ENCODE data around the gene OR2F2.

DNA sequence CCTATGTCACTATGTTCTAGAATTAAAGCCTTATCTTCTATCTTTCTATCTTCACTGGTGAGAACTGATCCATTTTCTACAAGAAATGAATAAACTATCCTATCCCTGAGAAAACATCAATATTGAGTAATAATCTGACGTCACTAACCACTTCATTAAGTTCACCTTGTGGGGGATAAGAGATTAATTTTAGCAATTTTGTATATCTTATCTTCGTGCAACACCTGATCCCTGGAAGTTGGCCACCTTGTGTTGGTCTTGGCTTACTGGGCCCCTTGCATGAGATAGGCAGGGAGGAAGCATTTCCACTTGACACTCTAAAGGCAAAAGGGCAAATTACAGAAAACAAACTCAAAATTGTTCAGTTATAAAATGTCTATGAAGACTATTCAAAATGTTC, 45.0 kb downstream of the OR2F2 start:
- TF ChIP-seq CTCF (IDR thresholded peaks at IDR 0.05): no peak
- TF ChIP-seq POLR2A (IDR thresholded peaks at IDR 0.05): no peak

Data from Peyer's patch (tissue), 4 donors.